ENCODE results near the gene STXBP5L. TPM values are rescaled to one million over a fixed set of nuclear protein-coding genes. Genes with fewer than 3 reads are reported as not detected.

Gene STXBP5L
- total RNA-seq, 1 experiment from 2014 or later, result 5.9 TPM

DNA sequence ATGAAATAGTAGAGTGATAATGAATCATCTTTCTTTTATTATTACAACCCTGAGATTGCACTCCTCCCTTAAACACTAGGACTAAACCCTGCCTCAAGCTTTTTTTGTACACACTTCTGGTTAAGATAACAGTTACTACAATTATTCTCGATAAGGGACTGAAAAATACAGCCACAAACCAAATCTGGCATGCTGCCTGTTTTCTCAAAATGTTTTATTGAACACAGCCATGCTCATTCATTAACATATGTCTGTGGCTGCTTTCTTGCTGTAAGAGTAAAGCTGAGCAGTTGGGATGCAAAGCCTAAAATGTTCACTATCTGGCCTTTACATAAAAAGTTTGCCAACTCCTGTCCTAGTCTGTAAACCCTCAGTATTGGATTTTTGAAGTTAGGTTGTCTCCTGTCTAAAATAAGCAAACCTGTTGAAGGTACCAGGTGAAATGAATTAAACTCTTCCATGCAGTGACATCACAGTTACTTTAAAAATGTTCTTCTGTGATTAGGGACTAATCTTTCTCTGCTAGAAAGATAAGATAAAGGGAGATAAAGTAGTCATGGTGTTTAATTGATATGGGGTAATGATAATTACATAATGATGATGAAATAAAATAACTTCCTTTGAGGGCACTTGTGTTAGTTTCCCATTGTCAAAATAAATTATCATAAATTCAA lies 218.2 kb downstream of the STXBP5L start (continued):
- TF ChIP-seq SMAD3 (CRISPR knock-in tag; IDR thresholded peaks at IDR 0.05; ENCODE audit: borderline replicate concordance), result no peak
- no peak for TF ChIP-seq FOXP1 (CRISPR knock-in tag; IDR thresholded peaks at IDR 0.05; ENCODE audit: borderline replicate concordance)
- TF ChIP-seq, protein P1, sequence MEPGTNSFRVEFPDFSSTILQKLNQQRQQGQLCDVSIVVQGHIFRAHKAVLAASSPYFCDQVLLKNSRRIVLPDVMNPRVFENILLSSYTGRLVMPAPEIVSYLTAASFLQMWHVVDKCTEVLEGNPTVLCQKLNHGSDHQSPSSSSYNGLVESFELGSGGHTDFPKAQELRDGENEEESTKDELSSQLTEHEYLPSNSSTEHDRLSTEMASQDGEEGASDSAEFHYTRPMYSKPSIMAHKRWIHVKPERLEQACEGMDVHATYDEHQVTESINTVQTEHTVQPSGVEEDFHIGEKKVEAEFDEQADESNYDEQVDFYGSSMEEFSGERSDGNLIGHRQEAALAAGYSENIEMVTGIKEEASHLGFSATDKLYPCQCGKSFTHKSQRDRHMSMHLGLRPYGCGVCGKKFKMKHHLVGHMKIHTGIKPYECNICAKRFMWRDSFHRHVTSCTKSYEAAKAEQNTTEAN (CRISPR knock-in tag; IDR thresholded peaks at IDR 0.05), result no peak
- TF ChIP-seq, protein P2, sequence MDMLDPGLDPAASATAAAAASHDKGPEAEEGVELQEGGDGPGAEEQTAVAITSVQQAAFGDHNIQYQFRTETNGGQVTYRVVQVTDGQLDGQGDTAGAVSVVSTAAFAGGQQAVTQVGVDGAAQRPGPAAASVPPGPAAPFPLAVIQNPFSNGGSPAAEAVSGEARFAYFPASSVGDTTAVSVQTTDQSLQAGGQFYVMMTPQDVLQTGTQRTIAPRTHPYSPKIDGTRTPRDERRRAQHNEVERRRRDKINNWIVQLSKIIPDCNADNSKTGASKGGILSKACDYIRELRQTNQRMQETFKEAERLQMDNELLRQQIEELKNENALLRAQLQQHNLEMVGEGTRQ (CRISPR knock-in tag; IDR thresholded peaks at IDR 0.05), result no peak
- TF ChIP-seq HMGA2 (CRISPR knock-in tag; IDR thresholded peaks at IDR 0.05), result no peak
- no peak for TF ChIP-seq ZNF416 (CRISPR knock-in tag; IDR thresholded peaks at IDR 0.05)
- TF ChIP-seq, protein P3, sequence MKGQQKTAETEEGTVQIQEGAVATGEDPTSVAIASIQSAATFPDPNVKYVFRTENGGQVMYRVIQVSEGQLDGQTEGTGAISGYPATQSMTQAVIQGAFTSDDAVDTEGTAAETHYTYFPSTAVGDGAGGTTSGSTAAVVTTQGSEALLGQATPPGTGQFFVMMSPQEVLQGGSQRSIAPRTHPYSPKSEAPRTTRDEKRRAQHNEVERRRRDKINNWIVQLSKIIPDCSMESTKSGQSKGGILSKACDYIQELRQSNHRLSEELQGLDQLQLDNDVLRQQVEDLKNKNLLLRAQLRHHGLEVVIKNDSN (CRISPR knock-in tag; IDR thresholded peaks at IDR 0.05), result no peak
- TF ChIP-seq, protein P4, sequence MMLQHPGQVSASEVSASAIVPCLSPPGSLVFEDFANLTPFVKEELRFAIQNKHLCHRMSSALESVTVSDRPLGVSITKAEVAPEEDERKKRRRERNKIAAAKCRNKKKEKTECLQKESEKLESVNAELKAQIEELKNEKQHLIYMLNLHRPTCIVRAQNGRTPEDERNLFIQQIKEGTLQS (CRISPR knock-in tag; conservative IDR thresholded peaks at IDR 0.05), result no peak

DNA sequence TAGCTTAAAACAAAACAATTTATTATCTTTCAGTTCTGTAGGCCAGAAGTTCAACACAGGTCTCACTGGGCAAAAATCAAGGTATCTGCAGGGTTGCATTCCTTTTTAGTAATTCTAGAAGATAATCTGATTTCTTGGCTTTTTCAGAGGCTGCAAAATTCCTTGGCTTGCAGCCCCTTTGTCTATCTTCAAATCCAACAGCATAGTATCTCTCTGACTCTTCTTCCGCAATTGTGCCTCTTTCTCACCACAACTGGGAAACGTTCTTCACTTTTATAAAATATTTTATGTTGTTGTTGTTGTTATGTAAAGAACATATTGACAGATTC lies 218.7 kb downstream of the STXBP5L start:
- CTCF ChIA-PET, result no interaction called here
- ATAC-seq (no peak), DNase-seq (ENCODE audit: low spot score) (no peak)
- Mint-ChIP-seq H3K9me3 (no peaks in the 10 kb centered on the region), H3K36me3 (no peaks in the 10 kb centered on the region), H3K4me1 (no peaks in the 10 kb centered on the region), H3K27ac (no peak overlapping the region), H3K4me3 (no peak overlapping the region), H3K27me3 (ENCODE audit: low read depth) (no peaks in the 10 kb centered on the region)
- TF ChIP-seq, protein P5, sequence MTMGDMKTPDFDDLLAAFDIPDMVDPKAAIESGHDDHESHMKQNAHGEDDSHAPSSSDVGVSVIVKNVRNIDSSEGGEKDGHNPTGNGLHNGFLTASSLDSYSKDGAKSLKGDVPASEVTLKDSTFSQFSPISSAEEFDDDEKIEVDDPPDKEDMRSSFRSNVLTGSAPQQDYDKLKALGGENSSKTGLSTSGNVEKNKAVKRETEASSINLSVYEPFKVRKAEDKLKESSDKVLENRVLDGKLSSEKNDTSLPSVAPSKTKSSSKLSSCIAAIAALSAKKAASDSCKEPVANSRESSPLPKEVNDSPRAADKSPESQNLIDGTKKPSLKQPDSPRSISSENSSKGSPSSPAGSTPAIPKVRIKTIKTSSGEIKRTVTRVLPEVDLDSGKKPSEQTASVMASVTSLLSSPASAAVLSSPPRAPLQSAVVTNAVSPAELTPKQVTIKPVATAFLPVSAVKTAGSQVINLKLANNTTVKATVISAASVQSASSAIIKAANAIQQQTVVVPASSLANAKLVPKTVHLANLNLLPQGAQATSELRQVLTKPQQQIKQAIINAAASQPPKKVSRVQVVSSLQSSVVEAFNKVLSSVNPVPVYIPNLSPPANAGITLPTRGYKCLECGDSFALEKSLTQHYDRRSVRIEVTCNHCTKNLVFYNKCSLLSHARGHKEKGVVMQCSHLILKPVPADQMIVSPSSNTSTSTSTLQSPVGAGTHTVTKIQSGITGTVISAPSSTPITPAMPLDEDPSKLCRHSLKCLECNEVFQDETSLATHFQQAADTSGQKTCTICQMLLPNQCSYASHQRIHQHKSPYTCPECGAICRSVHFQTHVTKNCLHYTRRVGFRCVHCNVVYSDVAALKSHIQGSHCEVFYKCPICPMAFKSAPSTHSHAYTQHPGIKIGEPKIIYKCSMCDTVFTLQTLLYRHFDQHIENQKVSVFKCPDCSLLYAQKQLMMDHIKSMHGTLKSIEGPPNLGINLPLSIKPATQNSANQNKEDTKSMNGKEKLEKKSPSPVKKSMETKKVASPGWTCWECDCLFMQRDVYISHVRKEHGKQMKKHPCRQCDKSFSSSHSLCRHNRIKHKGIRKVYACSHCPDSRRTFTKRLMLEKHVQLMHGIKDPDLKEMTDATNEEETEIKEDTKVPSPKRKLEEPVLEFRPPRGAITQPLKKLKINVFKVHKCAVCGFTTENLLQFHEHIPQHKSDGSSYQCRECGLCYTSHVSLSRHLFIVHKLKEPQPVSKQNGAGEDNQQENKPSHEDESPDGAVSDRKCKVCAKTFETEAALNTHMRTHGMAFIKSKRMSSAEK (CRISPR knock-in tag; IDR thresholded peaks at IDR 0.05; ENCODE audit: borderline replicate concordance), result no peak
- TF ChIP-seq, protein P6, sequence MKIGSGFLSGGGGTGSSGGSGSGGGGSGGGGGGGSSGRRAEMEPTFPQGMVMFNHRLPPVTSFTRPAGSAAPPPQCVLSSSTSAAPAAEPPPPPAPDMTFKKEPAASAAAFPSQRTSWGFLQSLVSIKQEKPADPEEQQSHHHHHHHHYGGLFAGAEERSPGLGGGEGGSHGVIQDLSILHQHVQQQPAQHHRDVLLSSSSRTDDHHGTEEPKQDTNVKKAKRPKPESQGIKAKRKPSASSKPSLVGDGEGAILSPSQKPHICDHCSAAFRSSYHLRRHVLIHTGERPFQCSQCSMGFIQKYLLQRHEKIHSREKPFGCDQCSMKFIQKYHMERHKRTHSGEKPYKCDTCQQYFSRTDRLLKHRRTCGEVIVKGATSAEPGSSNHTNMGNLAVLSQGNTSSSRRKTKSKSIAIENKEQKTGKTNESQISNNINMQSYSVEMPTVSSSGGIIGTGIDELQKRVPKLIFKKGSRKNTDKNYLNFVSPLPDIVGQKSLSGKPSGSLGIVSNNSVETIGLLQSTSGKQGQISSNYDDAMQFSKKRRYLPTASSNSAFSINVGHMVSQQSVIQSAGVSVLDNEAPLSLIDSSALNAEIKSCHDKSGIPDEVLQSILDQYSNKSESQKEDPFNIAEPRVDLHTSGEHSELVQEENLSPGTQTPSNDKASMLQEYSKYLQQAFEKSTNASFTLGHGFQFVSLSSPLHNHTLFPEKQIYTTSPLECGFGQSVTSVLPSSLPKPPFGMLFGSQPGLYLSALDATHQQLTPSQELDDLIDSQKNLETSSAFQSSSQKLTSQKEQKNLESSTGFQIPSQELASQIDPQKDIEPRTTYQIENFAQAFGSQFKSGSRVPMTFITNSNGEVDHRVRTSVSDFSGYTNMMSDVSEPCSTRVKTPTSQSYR (CRISPR knock-in tag; IDR thresholded peaks at IDR 0.05), result no peak
- TF ChIP-seq CBFB (CRISPR knock-in tag; IDR thresholded peaks at IDR 0.05; ENCODE audit: low read depth) (no peak), ZNF219 (CRISPR knock-in tag; IDR thresholded peaks at IDR 0.05; ENCODE audit: borderline replicate concordance) (no peak), JUN (CRISPR knock-in tag; IDR thresholded peaks at IDR 0.05) (no peak), RELA (CRISPR knock-in tag; IDR thresholded peaks at IDR 0.05; ENCODE audit: borderline replicate concordance) (no peak), NR3C1 (CRISPR knock-in tag; conservative IDR thresholded peaks at IDR 0.05; ENCODE audit: low read depth) (no peak), JAZF1 (CRISPR knock-in tag; IDR thresholded peaks at IDR 0.05) (no peak), ZNF671 (CRISPR knock-in tag; IDR thresholded peaks at IDR 0.05) (no peak), SOX15 (CRISPR knock-in tag; IDR thresholded peaks at IDR 0.05) (no peak), RORB (CRISPR knock-in tag; IDR thresholded peaks at IDR 0.05) (no peak), ZNF138 (CRISPR knock-in tag; conservative IDR thresholded peaks at IDR 0.05) (no peak), TEAD4 (CRISPR knock-in tag; IDR thresholded peaks at IDR 0.05) (no peak)
- TF ChIP-seq, protein P7, sequence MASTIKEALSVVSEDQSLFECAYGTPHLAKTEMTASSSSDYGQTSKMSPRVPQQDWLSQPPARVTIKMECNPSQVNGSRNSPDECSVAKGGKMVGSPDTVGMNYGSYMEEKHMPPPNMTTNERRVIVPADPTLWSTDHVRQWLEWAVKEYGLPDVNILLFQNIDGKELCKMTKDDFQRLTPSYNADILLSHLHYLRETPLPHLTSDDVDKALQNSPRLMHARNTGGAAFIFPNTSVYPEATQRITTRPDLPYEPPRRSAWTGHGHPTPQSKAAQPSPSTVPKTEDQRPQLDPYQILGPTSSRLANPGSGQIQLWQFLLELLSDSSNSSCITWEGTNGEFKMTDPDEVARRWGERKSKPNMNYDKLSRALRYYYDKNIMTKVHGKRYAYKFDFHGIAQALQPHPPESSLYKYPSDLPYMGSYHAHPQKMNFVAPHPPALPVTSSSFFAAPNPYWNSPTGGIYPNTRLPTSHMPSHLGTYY (CRISPR knock-in tag; IDR thresholded peaks at IDR 0.05), result no peak
- TF ChIP-seq, protein P8, sequence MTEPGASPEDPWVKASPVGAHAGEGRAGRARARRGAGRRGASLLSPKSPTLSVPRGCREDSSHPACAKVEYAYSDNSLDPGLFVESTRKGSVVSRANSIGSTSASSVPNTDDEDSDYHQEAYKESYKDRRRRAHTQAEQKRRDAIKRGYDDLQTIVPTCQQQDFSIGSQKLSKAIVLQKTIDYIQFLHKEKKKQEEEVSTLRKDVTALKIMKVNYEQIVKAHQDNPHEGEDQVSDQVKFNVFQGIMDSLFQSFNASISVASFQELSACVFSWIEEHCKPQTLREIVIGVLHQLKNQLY (CRISPR knock-in tag; IDR thresholded peaks at IDR 0.05), result no peak
- TF ChIP-seq, protein P9, sequence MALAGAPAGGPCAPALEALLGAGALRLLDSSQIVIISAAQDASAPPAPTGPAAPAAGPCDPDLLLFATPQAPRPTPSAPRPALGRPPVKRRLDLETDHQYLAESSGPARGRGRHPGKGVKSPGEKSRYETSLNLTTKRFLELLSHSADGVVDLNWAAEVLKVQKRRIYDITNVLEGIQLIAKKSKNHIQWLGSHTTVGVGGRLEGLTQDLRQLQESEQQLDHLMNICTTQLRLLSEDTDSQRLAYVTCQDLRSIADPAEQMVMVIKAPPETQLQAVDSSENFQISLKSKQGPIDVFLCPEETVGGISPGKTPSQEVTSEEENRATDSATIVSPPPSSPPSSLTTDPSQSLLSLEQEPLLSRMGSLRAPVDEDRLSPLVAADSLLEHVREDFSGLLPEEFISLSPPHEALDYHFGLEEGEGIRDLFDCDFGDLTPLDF (CRISPR knock-in tag; IDR thresholded peaks at IDR 0.05), result no peak
- POLR2A ChIA-PET, result no interaction called here

Data from WTC11 (cell line).